ENCODE measurements around the gene VWA1. TPM values are rescaled to one million over a fixed set of nuclear protein-coding genes. Genes with fewer than 3 reads are reported as not detected.
A peak's percentile ranks its signal among the peaks of the same experiment; 100 is the strongest.

VWA1 gene
- total and polyA plus RNA-seq, 2 experiments from 2014 or later: 7.2 to 31.5 TPM

DNA sequence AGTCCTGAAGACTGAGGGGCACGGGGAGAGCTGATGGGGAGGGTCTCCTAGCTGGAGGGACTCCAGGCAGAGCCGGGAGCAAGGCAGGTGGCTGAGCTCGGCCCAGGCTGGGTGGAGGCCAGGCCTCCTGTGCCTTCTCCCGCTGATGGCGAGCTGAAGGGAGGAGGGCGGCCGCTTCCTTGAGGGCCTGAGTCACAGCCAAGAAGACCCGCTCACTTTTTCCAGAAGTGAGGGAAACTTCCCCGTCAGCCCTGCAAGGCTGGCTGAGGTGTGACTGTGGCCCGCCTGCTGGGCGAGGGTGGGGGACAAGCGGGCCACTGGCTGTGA, 1.7 kb upstream of the VWA1 start:
- H3K79me2 ChIP-seq (replicated peaks; ENCODE audit: insufficient read depth): 0 out of 2 replicates have a peak, but pooled peaks cover 2% of the 10 kb centered on the region
- Mint-ChIP-seq H3K4me3 (peak overlapping the region; percentile 72; the same call in 2 of the 3 replicates), H3K36me3 (ENCODE audit: low read depth) (no peaks in the 10 kb centered on the region), H3K9me3 (peaks cover 5% of the 10 kb centered on the region), H3K4me1 (peaks cover 39% of the 10 kb centered on the region), H3K27me3 (ENCODE audit: insufficient read depth, low read depth, poor library complexity) (peaks cover 23% of the 10 kb centered on the region), H3K27ac (0 out of 2 replicates have a peak overlapping the region, but pooled peaks have one; percentile 44)
- H3K4me1 ChIP-seq (ENCODE audit: insufficient read depth): peaks cover 39% of the 10 kb centered on the region
- no peak overlapping the region for H2AFZ ChIP-seq
- no peaks in the 10 kb centered on the region for H3K36me3 ChIP-seq (ENCODE audit: insufficient read depth)
- no peaks in the 10 kb centered on the region for H3K27me3 ChIP-seq (ENCODE audit: insufficient read depth)
- H3K27ac ChIP-seq (ENCODE audit: low read depth): peak overlapping the region; percentile 81; the same call in 1 of the 2 replicates
- DNase-seq (ENCODE audit: low spot score): no peak
- H3K4me3 ChIP-seq: peak overlapping the region; percentile 68
- peak; percentile 2 for ATAC-seq
- no peaks in the 10 kb centered on the region for H4K20me1 ChIP-seq (replicated peaks; ENCODE audit: insufficient read depth)
- TF ChIP-seq POLR2AphosphoS5 (IDR thresholded peaks at IDR 0.05; ENCODE audit: low read depth): no peak
- TF ChIP-seq, protein P1, sequence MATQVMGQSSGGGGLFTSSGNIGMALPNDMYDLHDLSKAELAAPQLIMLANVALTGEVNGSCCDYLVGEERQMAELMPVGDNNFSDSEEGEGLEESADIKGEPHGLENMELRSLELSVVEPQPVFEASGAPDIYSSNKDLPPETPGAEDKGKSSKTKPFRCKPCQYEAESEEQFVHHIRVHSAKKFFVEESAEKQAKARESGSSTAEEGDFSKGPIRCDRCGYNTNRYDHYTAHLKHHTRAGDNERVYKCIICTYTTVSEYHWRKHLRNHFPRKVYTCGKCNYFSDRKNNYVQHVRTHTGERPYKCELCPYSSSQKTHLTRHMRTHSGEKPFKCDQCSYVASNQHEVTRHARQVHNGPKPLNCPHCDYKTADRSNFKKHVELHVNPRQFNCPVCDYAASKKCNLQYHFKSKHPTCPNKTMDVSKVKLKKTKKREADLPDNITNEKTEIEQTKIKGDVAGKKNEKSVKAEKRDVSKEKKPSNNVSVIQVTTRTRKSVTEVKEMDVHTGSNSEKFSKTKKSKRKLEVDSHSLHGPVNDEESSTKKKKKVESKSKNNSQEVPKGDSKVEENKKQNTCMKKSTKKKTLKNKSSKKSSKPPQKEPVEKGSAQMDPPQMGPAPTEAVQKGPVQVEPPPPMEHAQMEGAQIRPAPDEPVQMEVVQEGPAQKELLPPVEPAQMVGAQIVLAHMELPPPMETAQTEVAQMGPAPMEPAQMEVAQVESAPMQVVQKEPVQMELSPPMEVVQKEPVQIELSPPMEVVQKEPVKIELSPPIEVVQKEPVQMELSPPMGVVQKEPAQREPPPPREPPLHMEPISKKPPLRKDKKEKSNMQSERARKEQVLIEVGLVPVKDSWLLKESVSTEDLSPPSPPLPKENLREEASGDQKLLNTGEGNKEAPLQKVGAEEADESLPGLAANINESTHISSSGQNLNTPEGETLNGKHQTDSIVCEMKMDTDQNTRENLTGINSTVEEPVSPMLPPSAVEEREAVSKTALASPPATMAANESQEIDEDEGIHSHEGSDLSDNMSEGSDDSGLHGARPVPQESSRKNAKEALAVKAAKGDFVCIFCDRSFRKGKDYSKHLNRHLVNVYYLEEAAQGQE (IDR thresholded peaks at IDR 0.05; ENCODE audit: unreplicated experiment): no peak
- TF ChIP-seq ZNF114 (CRISPR knock-in tag; IDR thresholded peaks at IDR 0.05): no peak
- TF ChIP-seq EZH2phosphoT487 (IDR thresholded peaks at IDR 0.05; ENCODE audit: unreplicated experiment): no peak
- TF ChIP-seq JUNB (IDR thresholded peaks at IDR 0.05; ENCODE audit: unreplicated experiment): no peak
- no peak for TF ChIP-seq NANOG (IDR thresholded peaks at IDR 0.05; ENCODE audit: borderline replicate concordance)
- TF ChIP-seq, protein P2, sequence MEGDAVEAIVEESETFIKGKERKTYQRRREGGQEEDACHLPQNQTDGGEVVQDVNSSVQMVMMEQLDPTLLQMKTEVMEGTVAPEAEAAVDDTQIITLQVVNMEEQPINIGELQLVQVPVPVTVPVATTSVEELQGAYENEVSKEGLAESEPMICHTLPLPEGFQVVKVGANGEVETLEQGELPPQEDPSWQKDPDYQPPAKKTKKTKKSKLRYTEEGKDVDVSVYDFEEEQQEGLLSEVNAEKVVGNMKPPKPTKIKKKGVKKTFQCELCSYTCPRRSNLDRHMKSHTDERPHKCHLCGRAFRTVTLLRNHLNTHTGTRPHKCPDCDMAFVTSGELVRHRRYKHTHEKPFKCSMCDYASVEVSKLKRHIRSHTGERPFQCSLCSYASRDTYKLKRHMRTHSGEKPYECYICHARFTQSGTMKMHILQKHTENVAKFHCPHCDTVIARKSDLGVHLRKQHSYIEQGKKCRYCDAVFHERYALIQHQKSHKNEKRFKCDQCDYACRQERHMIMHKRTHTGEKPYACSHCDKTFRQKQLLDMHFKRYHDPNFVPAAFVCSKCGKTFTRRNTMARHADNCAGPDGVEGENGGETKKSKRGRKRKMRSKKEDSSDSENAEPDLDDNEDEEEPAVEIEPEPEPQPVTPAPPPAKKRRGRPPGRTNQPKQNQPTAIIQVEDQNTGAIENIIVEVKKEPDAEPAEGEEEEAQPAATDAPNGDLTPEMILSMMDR (conservative IDR thresholded peaks at IDR 0.05; ENCODE audit: low read depth in 2 of 2): no peak
- TF ChIP-seq, protein P3, sequence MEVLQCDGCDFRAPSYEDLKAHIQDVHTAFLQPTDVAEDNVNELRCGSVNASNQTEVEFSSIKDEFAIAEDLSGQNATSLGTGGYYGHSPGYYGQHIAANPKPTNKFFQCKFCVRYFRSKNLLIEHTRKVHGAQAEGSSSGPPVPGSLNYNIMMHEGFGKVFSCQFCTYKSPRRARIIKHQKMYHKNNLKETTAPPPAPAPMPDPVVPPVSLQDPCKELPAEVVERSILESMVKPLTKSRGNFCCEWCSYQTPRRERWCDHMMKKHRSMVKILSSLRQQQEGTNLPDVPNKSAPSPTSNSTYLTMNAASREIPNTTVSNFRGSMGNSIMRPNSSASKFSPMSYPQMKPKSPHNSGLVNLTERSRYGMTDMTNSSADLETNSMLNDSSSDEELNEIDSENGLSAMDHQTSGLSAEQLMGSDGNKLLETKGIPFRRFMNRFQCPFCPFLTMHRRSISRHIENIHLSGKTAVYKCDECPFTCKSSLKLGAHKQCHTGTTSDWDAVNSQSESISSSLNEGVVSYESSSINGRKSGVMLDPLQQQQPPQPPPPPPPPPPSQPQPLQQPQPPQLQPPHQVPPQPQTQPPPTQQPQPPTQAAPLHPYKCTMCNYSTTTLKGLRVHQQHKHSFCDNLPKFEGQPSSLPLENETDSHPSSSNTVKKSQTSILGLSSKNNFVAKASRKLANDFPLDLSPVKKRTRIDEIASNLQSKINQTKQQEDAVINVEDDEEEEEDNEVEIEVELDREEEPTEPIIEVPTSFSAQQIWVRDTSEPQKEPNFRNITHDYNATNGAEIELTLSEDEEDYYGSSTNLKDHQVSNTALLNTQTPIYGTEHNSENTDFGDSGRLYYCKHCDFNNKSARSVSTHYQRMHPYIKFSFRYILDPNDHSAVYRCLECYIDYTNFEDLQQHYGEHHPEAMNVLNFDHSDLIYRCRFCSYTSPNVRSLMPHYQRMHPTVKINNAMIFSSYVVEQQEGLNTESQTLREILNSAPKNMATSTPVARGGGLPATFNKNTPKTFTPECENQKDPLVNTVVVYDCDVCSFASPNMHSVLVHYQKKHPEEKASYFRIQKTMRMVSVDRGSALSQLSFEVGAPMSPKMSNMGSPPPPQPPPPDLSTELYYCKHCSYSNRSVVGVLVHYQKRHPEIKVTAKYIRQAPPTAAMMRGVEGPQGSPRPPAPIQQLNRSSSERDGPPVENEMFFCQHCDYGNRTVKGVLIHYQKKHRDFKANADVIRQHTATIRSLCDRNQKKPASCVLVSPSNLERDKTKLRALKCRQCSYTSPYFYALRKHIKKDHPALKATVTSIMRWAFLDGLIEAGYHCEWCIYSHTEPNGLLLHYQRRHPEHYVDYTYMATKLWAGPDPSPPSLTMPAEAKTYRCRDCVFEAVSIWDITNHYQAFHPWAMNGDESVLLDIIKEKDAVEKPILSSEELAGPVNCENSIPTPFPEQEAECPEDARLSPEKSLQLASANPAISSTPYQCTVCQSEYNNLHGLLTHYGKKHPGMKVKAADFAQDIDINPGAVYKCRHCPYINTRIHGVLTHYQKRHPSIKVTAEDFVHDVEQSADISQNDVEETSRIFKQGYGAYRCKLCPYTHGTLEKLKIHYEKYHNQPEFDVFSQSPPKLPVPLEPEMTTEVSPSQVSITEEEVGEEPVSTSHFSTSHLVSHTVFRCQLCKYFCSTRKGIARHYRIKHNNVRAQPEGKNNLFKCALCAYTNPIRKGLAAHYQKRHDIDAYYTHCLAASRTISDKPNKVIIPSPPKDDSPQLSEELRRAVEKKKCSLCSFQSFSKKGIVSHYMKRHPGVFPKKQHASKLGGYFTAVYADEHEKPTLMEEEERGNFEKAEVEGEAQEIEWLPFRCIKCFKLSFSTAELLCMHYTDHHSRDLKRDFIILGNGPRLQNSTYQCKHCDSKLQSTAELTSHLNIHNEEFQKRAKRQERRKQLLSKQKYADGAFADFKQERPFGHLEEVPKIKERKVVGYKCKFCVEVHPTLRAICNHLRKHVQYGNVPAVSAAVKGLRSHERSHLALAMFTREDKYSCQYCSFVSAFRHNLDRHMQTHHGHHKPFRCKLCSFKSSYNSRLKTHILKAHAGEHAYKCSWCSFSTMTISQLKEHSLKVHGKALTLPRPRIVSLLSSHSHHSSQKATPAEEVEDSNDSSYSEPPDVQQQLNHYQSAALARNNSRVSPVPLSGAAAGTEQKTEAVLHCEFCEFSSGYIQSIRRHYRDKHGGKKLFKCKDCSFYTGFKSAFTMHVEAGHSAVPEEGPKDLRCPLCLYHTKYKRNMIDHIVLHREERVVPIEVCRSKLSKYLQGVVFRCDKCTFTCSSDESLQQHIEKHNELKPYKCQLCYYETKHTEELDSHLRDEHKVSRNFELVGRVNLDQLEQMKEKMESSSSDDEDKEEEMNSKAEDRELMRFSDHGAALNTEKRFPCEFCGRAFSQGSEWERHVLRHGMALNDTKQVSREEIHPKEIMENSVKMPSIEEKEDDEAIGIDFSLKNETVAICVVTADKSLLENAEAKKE (CRISPR knock-in tag; IDR thresholded peaks at IDR 0.05): no peak
- no peak for TF ChIP-seq STAT1 (IDR thresholded peaks at IDR 0.05; ENCODE audit: unreplicated experiment)
- no peak for TF ChIP-seq EZH2 (IDR thresholded peaks at IDR 0.05; ENCODE audit: low read depth, unreplicated experiment)
- no peak for TF ChIP-seq ZNF331 (CRISPR knock-in tag; IDR thresholded peaks at IDR 0.05; ENCODE audit: low read depth)
- TF ChIP-seq, protein P4, sequence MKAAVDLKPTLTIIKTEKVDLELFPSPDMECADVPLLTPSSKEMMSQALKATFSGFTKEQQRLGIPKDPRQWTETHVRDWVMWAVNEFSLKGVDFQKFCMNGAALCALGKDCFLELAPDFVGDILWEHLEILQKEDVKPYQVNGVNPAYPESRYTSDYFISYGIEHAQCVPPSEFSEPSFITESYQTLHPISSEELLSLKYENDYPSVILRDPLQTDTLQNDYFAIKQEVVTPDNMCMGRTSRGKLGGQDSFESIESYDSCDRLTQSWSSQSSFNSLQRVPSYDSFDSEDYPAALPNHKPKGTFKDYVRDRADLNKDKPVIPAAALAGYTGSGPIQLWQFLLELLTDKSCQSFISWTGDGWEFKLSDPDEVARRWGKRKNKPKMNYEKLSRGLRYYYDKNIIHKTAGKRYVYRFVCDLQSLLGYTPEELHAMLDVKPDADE (IDR thresholded peaks at IDR 0.05): no peak
- no peak for TF ChIP-seq CREB1 (CRISPR knock-in tag; IDR thresholded peaks at IDR 0.05; ENCODE audit: low read depth)
- peaks cover 25% of the 10 kb centered on the region for H3F3A ChIP-seq (replicated peaks; ENCODE audit: low read depth)
- peak overlapping the region; percentile 88 for H3K4me2 ChIP-seq
- H3K9me2 ChIP-seq (ENCODE audit: insufficient read depth): no peaks in the 10 kb centered on the region
